Measurements from ENCODE around the gene PEX3.
"Not testable (repeated sequence)": the region's sequence is repeated elsewhere in the genome, so short reads cannot be mapped to it uniquely, and the experiment has no call there.

PEX3 gene

DNA sequence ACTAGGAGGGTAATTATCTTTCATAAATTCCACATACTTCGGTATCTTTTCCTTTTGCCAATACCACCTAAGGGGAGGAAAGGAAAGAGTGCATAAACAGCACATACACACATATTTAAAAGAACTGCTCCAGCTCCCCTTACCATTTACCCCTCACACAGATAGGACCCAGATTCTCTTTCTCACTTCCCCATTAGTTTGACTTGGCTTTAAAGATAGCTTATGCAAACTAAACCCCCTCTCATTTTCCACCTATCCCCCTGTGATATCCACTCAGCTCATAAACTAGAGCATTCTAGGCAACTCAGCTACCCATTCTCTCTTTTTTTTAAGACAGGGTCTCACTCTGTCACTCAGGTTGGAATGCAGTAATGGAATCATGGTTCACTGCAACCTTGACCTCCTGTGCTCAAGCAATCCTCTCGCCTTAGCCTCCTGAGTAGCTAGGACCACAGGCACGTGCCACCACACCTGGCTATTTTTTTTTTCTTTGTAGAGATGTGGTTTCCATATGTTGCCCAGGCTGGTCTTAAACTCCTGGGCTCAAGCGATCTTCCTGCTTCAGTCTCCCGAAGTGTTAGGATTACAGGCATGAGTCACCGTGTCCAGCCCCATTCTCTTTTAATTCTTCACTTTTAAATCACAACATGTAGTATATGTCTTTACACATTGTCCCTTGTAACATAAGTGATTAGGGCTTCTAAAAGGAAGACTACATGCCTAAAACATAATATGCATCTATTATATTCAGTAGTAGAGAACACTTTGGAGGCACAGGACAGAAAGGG lies 56.9 kb downstream of the PEX3 start:
- no peak for DNase-seq

DNA sequence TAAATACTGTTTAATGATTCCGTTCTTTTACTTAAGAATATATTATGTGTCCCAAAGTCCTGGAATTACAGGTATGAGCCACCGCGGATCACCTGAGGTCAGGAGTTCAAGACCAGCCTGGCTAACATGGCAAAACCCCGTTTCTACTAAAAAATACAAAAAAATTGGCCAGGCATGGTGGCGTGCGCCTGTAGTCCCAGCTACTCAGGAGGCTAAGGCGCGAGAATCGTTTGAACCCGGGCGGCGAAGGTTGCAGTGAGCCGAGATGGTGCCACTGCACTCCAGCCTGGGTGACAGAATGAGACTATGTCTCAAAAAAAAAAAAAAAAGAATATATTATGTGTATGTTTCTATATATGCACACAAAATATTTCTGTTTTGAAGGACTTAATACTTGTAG lies 59.7 kb downstream of the PEX3 start:
- DNase-seq: not testable (repeated sequence)

DNA sequence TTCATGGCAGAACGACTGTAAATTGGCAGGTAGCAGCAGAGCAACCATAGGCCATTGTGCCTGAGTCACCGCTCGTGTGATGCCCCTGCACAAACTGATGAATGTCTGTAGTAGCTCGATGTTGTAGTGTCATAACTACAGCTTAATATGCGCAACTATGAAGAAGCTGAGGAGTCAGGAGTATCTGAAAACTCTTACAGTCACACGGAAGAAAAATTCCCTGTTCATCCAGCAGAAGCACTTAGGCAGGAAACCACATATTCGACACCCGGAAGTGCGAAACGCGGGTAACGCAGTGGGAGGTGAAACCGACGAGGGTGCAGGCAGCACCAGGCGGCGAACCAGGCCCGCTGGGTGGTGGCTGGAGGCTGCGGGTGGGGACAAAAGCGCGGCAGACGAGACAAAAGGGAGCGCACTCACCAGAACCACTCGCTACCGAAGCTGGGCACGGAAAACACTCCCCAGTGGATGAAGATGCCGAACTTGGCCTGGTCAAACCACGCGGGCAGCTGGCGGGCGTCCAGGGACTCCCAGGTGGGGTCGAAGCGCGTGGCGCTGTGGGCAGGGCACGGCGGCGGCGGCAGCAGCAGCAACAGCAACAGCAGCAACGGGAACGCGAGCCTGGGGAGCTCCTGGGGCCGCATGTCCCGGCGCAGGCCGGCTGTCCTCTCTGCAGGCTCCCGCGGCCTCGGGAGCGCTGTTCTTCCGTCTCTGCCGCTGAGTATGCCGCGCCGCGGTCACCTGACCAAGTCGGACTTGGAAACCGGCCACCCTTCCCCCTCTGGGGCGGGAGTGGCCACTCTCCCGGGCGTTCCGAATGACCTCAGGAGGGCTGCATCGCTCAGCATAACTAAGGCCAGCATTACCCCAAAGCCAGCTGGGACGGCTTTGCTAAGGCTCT lies 60.6 kb downstream of the PEX3 start, which contains the start of gene FUCA2:
Gene FUCA2, minus strand, starts transcription at position 730 of the 901 bp plus-strand sequence. Its CDS starts 86 bp downstream, at position 644.
- peak; percentile 31 to 56 for DNase-seq

DNA sequence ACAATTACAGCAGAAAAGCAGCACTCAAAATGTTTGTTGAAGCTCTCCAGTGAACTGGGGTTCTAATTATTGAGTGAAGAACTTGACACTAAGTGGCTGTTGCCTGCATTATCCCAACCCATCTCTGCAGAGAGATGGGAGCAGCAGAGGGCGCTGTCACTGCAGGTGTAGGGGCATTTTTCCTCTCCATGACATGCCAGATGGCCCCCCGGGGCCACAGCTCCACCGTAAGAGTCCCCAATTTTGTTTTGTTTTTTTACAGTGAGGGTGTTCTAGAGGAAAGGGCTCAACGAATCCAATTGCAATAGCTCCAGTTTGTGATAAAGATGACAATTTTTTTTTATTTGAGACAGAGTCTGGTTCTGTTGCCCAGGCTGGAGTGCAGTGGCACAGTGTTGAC lies 62.8 kb downstream of the PEX3 start:
- no peak for DNase-seq

DNA sequence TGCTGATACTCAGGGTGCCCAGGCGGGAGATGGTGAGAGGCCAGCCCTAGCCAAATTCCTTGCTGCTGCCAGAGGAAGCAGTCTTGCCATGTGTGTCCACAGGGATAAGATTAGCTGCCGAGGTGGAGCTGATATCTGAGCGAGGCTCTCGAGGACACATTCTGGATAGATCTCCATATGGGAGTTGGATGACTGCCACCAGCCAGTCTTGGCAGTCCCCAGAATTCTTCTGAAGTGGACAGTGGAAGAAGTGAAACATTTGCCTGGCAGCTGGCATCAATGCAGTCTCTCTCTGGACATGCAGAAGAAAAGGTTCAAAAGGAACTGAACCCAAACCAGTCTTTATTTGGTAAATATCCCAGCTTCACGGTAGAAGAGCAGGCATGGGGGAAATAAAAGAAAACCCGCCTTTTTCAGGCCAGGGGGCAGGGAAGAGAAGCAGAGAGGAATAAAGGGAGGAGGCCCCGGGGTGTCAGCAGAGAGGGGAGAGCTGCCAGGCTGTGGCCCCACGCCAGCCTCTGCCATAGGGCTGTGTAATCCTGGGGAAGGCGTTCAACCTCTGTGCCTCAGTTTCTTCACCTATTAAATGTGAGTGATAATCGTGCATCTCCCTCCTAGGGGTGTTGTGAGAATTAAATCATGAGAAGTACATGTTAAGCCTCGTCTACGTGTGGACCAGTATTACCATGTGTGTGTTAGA lies 64.6 kb downstream of the PEX3 start:
- DNase-seq: peak in 1 of 2 experiments; percentile 71

DNA sequence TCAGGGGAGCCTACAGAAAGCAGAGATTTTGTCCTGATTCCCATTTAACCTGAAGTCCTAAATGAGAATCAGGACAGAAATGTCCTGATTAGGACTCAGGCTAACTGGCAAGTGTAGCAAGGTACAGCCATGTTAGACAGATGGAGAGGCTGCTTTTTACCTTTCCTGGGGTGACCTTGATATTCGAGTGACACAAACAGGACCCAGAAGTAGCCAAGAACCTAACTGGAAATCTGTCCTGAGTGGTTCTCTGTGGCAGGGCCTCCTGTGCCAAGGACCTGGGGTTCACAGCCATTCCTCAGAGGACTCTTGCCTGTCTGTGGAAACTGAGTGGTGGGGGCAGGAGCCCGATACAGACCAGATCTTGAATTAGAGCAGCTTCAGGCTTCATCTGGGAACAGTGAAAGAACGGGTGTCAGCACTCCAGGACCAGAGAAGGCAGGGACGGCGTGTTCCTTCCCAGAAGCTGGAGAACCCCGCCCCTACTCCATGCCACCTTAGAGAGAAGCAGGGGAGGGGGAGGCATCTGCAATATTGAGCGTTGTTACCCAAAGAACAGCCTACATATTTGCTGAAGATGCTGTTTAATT lies 65.3 kb downstream of the PEX3 start:
- DNase-seq: no peak

DNA sequence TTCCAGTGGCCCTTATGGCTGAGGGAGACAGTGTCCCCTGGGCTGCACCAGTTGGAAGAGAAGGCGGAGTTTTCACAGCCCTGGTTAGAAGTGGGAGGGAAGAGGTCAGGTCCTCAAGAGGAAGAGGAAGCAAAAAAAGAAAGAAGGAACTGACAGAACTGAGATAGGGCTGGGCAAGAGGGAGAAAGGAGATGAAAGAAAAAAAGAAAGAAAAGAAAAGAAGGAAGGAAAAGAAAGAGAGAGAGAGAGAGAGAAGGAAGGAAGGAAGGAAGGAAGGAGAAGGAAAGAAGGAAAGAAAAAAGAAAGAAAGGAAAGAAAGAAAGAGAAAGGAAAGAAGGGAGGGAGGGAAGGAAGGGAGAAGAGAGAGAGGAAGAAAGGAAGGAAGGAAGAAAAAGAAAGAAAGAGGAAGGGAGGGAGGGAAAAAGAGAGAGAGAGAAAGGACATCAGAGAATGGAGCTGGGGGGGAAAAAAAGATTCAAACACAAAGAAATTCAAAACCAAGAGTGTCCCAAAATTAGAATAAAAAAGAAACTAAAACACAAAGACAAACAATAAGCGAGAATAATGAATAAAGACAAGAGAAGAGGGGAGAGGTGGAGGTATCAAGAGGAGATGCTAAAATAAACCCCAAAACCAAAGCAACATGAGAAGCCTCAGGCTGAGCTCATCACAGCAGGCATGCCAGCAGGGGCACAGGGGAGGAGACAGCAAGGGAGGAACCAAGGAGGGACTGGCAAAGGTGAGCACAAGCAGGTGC lies 66.3 kb downstream of the PEX3 start:
- no peak for DNase-seq

DNA sequence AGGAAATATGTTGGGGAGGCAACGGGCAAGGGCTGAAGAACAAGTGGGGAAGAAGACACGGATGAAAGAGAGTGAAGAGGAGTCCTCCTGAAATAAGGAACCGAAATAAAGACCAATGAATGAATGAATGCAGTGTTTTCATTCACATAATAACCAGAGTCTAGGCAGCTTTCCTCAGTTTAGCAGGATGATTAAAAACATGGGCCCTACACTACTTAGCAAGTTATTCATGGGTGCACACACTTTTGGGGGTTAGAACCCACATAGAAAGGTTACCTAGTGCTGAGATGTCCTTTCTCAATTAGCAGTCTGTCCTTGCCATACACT lies 66.8 kb downstream of the PEX3 start:
- no peak for DNase-seq

DNA sequence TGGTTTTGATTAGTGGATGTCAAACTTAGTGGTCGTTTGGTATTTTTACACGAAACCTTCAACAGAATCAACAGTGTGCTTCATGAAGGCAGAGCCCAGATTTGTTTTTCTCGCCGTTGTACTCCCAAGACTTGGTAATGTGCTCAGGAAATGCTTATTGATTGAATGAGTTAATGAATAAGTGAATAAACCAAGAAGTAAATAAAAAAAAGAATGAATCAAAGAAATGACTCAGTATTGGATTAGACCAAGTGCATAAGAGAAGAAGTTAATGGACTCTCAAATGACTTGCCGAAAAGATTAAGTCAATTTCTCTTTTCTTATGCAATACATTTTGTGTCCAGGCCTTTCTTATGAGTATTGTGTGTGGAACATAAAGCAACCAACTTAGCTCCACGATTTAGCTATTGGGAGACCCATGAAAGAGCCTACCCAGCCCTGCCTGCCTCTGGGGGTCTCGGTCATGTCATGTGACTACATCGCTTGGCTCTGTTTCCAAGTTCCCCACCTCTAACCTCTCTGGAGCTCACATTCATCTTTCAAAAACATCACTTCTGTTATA lies 71.5 kb downstream of the PEX3 start:
- DNase-seq: no peak

DNA sequence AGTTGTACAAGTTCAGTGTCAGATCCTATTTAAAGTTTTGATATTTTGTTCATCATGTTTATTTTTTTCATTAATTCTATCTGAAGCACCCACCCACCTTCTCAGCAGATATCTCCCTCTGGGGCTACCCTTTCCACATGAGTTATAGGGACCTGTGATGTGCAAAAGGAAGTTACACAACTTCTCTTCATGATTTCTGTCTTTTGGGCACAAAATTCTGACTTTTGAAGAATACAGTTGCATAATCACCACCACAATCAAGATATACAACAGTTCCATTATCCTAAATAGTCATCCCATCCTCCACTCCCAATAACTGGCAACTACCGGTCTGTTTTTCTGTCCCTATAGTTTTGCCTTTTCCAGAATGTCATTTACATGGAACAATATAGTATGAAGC lies 74.8 kb downstream of the PEX3 start:
- no peak for DNase-seq

DNA sequence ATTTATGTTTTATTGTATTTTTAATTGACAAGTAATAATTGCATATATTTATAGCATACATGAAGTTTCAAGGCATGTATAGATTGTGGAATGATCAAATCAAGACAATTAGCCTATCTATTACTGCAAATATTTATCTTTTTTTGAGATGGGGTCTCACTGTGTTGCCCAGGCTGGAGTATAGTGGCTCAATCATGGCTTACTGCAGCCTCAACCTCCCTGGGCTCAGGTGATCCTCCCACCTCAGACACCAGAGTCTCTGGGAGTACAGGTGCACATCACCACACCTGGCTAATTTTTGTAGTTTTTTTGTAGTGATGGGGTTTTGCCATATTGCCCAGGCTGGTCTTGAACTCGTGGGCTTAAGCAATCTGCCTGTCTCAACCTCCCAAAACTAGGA lies 77.1 kb downstream of the PEX3 start:
- no peak for DNase-seq

DNA sequence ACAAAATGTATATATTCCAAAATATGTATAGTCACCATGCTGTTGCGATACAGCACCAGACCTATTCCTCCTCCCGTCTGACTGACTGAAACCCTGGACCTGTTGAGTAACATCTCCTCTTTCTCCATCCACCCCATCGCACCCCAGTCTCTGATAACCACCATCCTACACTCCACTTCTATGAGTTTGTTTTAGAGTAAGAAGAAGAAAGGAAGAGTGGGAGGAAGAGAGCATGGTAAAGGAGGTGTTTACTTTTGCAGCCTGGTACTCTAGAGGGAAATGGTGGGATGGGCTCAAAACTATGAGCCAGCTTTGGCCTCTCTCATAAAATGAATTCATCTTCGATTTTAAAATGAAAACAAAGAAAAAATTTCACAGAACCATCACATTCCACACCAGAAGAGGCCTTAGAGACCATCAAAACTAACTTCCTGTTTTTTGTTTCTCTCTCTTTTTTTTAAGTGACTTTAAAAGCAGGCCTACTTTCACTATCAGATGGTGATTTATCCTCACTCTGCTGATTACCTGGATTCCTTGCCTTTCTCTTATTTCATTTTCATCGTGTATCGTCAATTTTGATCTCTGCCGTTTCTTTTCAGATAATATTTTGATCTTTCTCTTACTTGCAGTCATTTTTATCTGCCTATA lies 77.7 kb downstream of the PEX3 start:
- DNase-seq: no peak

DNA sequence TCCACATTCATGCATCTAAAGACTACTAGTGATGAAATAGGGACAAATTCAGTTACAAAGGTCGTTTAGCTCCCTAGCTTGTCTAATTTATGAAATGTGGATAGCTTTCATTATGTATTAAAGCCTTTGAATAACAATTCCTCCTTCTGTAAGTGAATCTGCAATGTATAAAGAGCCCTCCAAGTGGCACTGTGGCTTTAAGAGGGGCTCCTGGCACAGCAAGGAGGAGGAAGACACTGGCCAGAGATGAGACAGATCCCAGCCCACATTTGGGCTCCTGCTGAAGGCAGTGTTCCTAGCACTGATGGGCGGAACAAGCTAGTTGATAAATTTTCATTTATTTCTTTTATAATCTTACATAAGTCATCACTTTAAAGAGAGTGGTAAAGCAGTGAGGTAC lies 78.5 kb downstream of the PEX3 start:
- no peak for DNase-seq

DNA sequence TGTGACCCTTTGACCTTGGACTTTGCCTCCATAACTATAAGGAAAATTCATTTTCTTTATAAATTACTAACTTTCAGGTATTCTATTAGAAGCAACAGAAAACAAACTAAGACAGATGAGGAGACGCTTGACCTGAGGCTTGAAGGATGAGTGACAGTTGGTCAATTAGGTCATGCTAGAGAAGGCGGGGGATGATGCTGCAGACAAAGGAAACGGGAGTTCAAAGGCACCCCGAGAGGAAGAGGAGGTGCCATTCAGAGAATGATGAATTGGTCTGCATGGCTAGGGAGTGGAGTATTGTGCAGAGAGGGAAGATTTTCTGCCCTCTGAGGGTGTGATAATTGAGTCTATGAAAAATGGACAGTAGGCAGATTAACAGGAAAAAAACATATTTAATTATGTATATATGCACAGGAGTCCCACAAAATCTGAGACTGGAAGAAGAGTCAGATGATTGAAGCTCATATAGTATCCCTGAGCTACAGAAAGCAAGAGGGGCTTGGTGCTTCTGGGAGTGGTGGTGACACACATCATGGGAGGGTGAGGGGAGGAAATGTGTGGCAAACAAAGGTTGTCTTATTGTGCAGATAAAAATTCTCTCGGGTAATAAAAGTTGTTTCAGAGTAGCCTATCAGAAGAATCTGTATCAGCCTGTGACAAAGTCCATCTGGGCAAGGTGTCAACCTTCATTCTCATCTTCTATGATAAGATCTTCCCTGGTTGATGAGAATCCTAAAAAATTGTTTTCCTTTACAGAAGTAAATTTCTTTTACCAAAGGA lies 81.3 kb downstream of the PEX3 start:
- no peak for DNase-seq

DNA sequence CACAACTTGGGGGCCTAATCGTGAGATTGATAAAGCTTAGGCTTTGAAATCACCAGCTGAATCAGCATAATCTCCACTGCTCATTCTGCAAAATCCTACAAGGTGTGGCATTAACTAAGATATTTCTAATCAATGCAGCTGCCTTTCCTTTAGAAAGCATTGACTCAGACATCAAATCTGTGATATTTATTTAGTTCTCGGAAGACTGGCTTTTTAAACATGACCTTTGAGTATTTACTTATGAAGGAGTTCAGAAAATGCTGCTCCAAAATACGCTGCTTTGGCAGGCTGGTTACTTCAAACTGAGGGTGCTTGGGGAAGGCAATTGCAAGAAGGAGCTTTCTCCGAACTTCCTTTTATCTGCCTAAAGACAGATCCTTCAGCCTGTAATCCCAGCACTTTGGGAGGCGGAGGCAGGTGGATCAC lies 84.6 kb downstream of the PEX3 start:
- DNase-seq: no peak

DNA sequence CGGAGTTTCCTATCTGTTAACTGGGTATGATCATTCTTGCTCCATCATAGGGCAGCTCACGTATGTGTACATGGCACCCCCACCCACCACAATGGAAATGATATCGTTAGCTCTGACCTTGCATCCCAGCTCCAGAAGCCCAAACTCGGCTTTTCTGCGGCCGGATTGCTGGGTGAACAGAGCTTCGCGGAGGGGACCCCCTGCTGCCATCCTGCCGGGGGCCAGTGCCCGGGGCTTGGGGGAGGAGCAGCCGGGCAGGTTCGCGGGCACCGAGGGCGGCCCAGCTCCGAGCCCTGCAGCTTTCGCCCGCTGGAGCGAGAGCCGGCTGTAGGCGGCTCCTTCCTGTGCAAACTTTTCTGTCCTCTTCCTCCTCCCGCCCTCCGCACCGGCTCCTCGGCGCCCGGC lies 85.9 kb downstream of the PEX3 start:
- no peak for DNase-seq

DNA sequence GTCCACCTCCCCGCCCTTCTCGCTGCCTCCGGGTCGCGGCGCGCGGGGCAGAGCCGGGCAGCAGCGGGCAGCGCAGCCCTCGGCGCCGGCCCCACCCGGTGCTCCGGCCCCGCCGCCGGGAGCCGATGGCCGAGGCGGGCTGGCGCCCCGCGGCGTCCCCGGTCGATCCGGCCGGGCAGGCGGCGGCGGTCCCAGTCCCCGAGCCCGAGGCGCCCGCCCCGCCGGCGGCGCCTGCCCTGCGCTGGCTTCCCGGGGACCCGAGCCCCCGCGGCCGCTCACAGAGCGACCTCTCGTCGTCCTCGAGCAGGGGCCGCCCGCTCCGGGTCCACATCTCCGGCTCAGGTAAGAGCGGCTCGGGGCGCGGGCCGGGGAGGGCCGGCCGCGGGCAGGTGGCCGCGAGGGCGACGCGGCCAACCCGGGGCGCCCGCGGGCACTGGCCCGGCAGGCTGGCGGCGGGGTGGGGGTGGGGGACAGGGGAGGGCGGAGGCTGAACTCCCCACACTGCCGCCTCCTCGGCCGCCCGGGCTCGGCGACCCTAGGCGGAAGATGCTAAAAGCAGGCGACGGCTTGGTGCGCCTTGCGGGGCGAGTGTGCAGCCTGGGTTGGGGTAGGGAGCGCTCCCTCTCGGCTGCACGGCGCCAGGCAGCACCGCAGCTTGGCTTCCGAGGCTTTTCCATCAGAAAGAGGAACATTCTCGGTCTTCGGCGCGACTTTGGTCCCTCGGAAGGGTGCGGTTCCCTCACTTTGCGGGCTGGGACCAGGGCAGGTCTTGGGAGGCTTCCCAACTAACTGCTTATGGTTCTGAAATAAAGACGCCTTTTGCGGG lies 86.5 kb downstream of the PEX3 start:
- DNase-seq: peak in 1 of 2 experiments; percentile 16

DNA sequence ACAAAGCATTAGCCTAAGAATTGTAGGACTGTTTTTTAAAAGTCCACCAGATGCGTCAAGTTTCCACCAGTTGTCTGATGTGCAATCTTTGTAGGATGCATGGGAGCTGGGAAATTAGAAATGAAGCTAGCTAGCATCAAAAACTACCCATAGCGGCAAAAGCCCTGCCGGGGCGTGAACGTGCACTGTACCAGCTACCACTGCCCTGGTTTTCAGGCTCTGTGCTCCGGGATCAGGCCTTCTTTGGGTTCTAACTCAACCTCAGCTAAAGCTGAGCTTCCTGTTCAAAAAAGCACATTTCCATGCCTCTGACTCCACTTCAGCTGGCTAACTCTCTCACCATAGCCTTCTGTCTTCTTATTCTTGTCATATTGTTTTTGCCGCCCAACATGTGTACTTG lies 87.8 kb downstream of the PEX3 start:
- DNase-seq: no peak

DNA sequence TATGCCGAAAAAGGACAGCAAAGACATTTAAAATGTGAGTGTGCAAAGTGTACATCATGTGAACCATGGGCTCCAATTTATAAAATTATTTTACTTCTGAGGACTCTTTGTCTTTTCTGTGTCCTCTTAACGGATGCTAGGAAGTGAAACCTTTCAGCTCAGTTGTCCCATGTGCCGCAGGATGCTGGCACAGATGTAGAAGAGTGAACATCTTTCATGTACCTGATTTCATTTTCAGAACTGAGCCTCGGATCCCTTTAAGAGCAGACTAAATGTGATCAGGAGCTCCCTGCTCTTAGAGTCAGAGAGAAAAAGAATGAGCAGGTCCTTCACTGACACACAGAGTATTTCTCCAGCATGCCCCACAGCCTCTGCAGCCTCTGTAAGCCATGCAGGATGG lies 88.5 kb downstream of the PEX3 start:
- no peak for DNase-seq

DNA sequence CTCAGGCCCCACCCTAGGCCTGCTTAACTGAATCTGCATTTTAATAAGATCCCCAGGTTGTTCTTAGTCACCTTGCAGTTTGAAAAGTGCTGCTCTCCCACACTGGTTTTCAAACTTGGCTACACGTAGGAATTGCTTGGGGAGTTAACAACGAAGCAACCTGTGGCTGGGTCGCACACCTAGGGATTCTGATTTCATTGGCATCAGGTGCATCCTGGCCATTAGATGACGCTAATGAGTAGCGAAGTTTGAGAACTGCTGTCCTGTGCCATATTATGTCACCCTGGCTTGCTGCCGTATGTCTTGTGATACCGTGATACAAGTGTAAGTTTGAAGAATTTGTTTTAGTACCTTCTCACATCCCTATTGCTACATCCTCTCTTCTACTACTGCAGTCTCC lies 89.1 kb downstream of the PEX3 start:
- no peak for DNase-seq
